Neural cell (in vitro differentiated cells): ENCODE measurements around the gene SLC16A4. TPM values are rescaled to one million over a fixed set of nuclear protein-coding genes. Genes with fewer than 3 reads are reported as not detected.

Experiments
- H2AFZ ChIP-seq: fragments of 200-600, 300-800 bp; sonication (generic), shearing (Covaris generic); 2 replicates; pipeline ENCODE4 v1.6.0; 2014; ENCODE audit warnings: low read depth, mild to moderate bottlenecking, antibody characterized with exemption, low read length, moderate library complexity
- H3F3A ChIP-seq: fragments of 200-600 bp; shearing (Covaris generic); 2 replicates; pipeline ENCODE4 v1.6.1; 2016; ENCODE audit warnings: mild to moderate bottlenecking, moderate library complexity, mixed read lengths, antibody characterized with exemption, low read length; ENCODE audit not compliant: insufficient read depth, poor library complexity, severe bottlenecking
- H3K27ac ChIP-seq: fragments of 200-600, 300-800 bp; sonication (generic), shearing (Covaris generic); 2 replicates; pipeline ENCODE4 v1.5.1; 2014; ENCODE audit warnings: mild to moderate bottlenecking, low read length, moderate library complexity
- H3K27me3 ChIP-seq: fragments of 300-800, 200-600 bp; sonication (generic), shearing (Covaris generic); 2 replicates; pipeline ENCODE4 v1.6.0; 2014; ENCODE audit warnings: mild to moderate bottlenecking, low read depth, low read length, moderate library complexity; ENCODE audit not compliant: insufficient read depth
- H3K36me3 ChIP-seq: fragments of 300-800, 200-600 bp; sonication (generic), shearing (Covaris generic); 2 replicates; pipeline ENCODE4 v1.5.1; 2014; ENCODE audit warnings: mild to moderate bottlenecking, antibody characterized with exemption, low read length, moderate library complexity; ENCODE audit not compliant: insufficient read depth
- H3K4me2 ChIP-seq: fragments of 300-800, 200-600 bp; sonication (generic), shearing (Covaris generic); 2 replicates; pipeline ENCODE4 v1.6.0; 2014; ENCODE audit warnings: mild to moderate bottlenecking, low read length
- H3K4me3 ChIP-seq: fragments of 300-800, 200-600 bp; sonication (generic), shearing (Covaris generic); 2 replicates; pipeline ENCODE4 v1.5.1; 2014; ENCODE audit warnings: mild to moderate bottlenecking, low read length, moderate library complexity
- H3K79me2 ChIP-seq: fragments of 200-600 bp; shearing (Covaris generic); replicated peaks from 2 replicates; pipeline ENCODE4 v1.6.0; 2014; ENCODE audit warnings: mild to moderate bottlenecking, low read length, moderate library complexity; ENCODE audit not compliant: insufficient read depth
- H3K9ac ChIP-seq: fragments of 300-800, 200-600 bp; sonication (generic), shearing (Covaris generic); 2 replicates; pipeline ENCODE4 v1.6.1; 2016; ENCODE audit warnings: mild to moderate bottlenecking, low read length, mixed read lengths
- H3K9me2 ChIP-seq: fragments of 200-600 bp; shearing (Covaris generic); 2 replicates; pipeline ENCODE4 v1.6.1; 2016; ENCODE audit warnings: mild to moderate bottlenecking, low read length, mixed read lengths; ENCODE audit not compliant: insufficient read depth
- H3K9me3 ChIP-seq: fragments of 200-600, 300-800 bp; sonication (generic), shearing (Covaris generic); 2 replicates; pipeline ENCODE4 v1.6.1; 2016; ENCODE audit warnings: mild to moderate bottlenecking, mixed run types, low read length, moderate library complexity, mixed read lengths
- H4K20me1 ChIP-seq: fragments of 200-600 bp; shearing (Covaris generic); 2 replicates; pipeline ENCODE4 v1.6.1; 2016; ENCODE audit warnings: mild to moderate bottlenecking, mixed run types; ENCODE audit not compliant: insufficient read depth
- CTCF ChIP-seq: fragments of 450-650 bp; IDR thresholded peaks from 2 replicates; pipeline ENCODE4 v1.5.1; 2014; ENCODE audit warnings: antibody characterized with exemption, mild to moderate bottlenecking, moderate library complexity; ENCODE audit not compliant: poor library complexity, severe bottlenecking
- EP300 ChIP-seq: fragments of 450-650 bp; conservative IDR thresholded peaks from 2 replicates; pipeline ENCODE4 v1.6.1; 2014; ENCODE audit warnings: antibody characterized with exemption, mild to moderate bottlenecking, moderate library complexity; ENCODE audit not compliant: poor library complexity, severe bottlenecking
- EZH2 ChIP-seq: fragments of 200-600, 300-800 bp; shearing (Covaris generic), sonication (generic); IDR thresholded peaks from 2 replicates; pipeline ENCODE4 v1.6.1; 2014; ENCODE audit warnings: antibody characterized with exemption, low read length, borderline replicate concordance, mild to moderate bottlenecking; ENCODE audit not compliant: insufficient read depth, poor library complexity, severe bottlenecking
- MXI1 ChIP-seq: fragments of 450-650 bp; conservative IDR thresholded peaks from 2 replicates; pipeline ENCODE4 v1.6.1; 2014; ENCODE audit warnings: antibody characterized with exemption, mild to moderate bottlenecking; ENCODE audit not compliant: poor library complexity, severe bottlenecking
- POLR2AphosphoS5 ChIP-seq: IDR thresholded peaks from 2 replicates; pipeline ENCODE4 v1.6.1; 2012
- RAD21 ChIP-seq: fragments of 450-650 bp; conservative IDR thresholded peaks from 2 replicates; pipeline ENCODE4 v1.6.1; 2014; ENCODE audit warnings: antibody characterized with exemption, mild to moderate bottlenecking, moderate library complexity
- REST ChIP-seq: IDR thresholded peaks from 2 replicates; pipeline ENCODE4 v1.6.1; 2012; ENCODE audit warnings: borderline replicate concordance
- SMC3 ChIP-seq: fragments of 450-650 bp; conservative IDR thresholded peaks from 2 replicates; pipeline ENCODE4 v1.6.1; 2014; ENCODE audit warnings: antibody characterized with exemption, mild to moderate bottlenecking, moderate library complexity; ENCODE audit not compliant: poor library complexity
- TAF1 ChIP-seq: IDR thresholded peaks from 2 replicates; pipeline ENCODE4 v1.6.1; 2012; ENCODE audit warnings: low read depth
- polyA plus RNA-seq: library from polyadenylated mRNA; depleted of rRNA; stranded (reverse); fragments of >200 nt; gene quantifications from 2 replicates; pipeline ENCODE4 v1.2.3, GENCODE V29; 2014

SLC16A4 gene
- polyA plus RNA-seq, 1 donor from 2014 or later = 1.2 TPM

- Histone ChIP-seq H3K27ac (no peak overlapping the region), H3K9ac (no peak overlapping the region), H3K27me3 (no peaks in the 10 kb centered on the region), H3K9me2 (no peaks in the 10 kb centered on the region), H3K79me2 (no peaks in the 10 kb centered on the region), H3F3A (no peaks in the 10 kb centered on the region), H4K20me1 (no peaks in the 10 kb centered on the region), H3K4me3 (no peak overlapping the region), H2AFZ (no peak overlapping the region), H3K9me3 (no peaks in the 10 kb centered on the region), H3K4me2 (no peak overlapping the region), H3K36me3 (no peaks in the 10 kb centered on the region)
- no peak for TF ChIP-seq POLR2AphosphoS5
- TF ChIP-seq SMC3 = no peak
- no peak for TF ChIP-seq EZH2
- no peak for TF ChIP-seq REST
- TF ChIP-seq MXI1 = no peak
- TF ChIP-seq CTCF = no peak
- no peak for TF ChIP-seq EP300
- TF ChIP-seq TAF1 = no peak
- no peak for TF ChIP-seq RAD21
Observed at GRCh38 chr1:110430901-110431300, 40.1 kb upstream of the SLC16A4 start.

GRCh38 chr1:110430366-110430765 lies 39.5 kb upstream of the SLC16A4 start:
- no peak overlapping the region for H3K4me3 ChIP-seq
- H2AFZ ChIP-seq = no peak overlapping the region
- no peaks in the 10 kb centered on the region for H4K20me1 ChIP-seq
- no peaks in the 10 kb centered on the region for H3K36me3 ChIP-seq
- no peaks in the 10 kb centered on the region for H3K79me2 ChIP-seq
- no peak overlapping the region for H3K9ac ChIP-seq
- no peaks in the 10 kb centered on the region for H3F3A ChIP-seq
- H3K9me2 ChIP-seq = no peaks in the 10 kb centered on the region
- TF ChIP-seq RAD21 (no peak), CTCF (no peak), EZH2 (no peak), MXI1 (no peak), SMC3 (no peak), TAF1 (no peak), EP300 (no peak), REST (no peak), POLR2AphosphoS5 (no peak)
- no peaks in the 10 kb centered on the region for H3K9me3 ChIP-seq
- H3K27me3 ChIP-seq = no peaks in the 10 kb centered on the region
- no peak overlapping the region for H3K4me2 ChIP-seq
- H3K27ac ChIP-seq = no peak overlapping the region
